GM18505 (cell line): ENCODE measurements around the gene MYO7B.
A peak's percentile ranks its signal among the peaks of the same experiment; 100 is the strongest.
"Not testable (repeated sequence)": the region's sequence is repeated elsewhere in the genome, so short reads cannot be mapped to it uniquely, and the experiment has no call there.

ENCODE experiments used
- ATAC-seq: cut with Tn5 transposase; IDR thresholded peaks from one replicate; pipeline ENCODE4 v1.9.1; 2021; ENCODE audit not compliant: unreplicated experiment
- POLR2A ChIP-seq: IDR thresholded peaks from 4 replicates; pipeline ENCODE4 v1.6.1; 2011; ENCODE audit warnings: borderline replicate concordance; ENCODE audit not compliant: insufficient read depth, insufficient read length; ENCODE audit errors: extremely low read depth

Gene MYO7B

GRCh38 chr2:127568128-127568527 is 32.6 kb downstream of the MYO7B start:
- no peak for TF ChIP-seq POLR2A
- ATAC-seq, result no peak

GRCh38 chr2:127569666-127570065 is 34.2 kb downstream of the MYO7B start:
- TF ChIP-seq POLR2A, result no peak
- ATAC-seq, result no peak

- no peak for ATAC-seq
- TF ChIP-seq POLR2A, result no peak
Measured at GRCh38 chr2:127570282-127571250, 35.1 kb downstream of the MYO7B start.

- ATAC-seq, result not testable (repeated sequence)
Measured at GRCh38 chr2:127572352-127572751, 36.9 kb downstream of the MYO7B start.

GRCh38 chr2:127572841-127573240 is 37.4 kb downstream of the MYO7B start:
- ATAC-seq, result no peak
- TF ChIP-seq POLR2A, result no peak

GRCh38 chr2:127573298-127573697 is 37.8 kb downstream of the MYO7B start:
- no peak for TF ChIP-seq POLR2A
- ATAC-seq, result no peak

GRCh38 chr2:127573771-127574170 is 38.3 kb downstream of the MYO7B start:
- no peak for TF ChIP-seq POLR2A
- no peak for ATAC-seq

- ATAC-seq, result no peak
- no peak for TF ChIP-seq POLR2A
Measured at GRCh38 chr2:127574656-127575055, 39.2 kb downstream of the MYO7B start.

GRCh38 chr2:127575185-127575765 is 39.8 kb downstream of the MYO7B start:
- peak; percentile 57 for ATAC-seq

GRCh38 chr2:127575941-127576432 is 40.5 kb downstream of the MYO7B start:
- no peak for ATAC-seq
- TF ChIP-seq POLR2A, result no peak

More at GRCh38 chr2:127575185-127575765, 39.8 kb downstream of the MYO7B start:
- no peak for TF ChIP-seq POLR2A

GRCh38 chr2:127576433-127577207 is 41.1 kb downstream of the MYO7B start:
- no peak for ATAC-seq
- no peak for TF ChIP-seq POLR2A

- no peak for TF ChIP-seq POLR2A
Measured at GRCh38 chr2:127577208-127577475, 41.7 kb downstream of the MYO7B start.

GRCh38 chr2:127577503-127577902 is 42.0 kb downstream of the MYO7B start:
- no peak for TF ChIP-seq POLR2A
- no peak for ATAC-seq

More at GRCh38 chr2:127577208-127577475, 41.7 kb downstream of the MYO7B start:
- no peak for ATAC-seq

GRCh38 chr2:127577973-127578372 is 42.5 kb downstream of the MYO7B start:
- ATAC-seq, result no peak
- no peak for TF ChIP-seq POLR2A

GRCh38 chr2:127578411-127578810 is 42.9 kb downstream of the MYO7B start:
- no peak for TF ChIP-seq POLR2A
- no peak for ATAC-seq
